BLaER1 (cell line): ENCODE data around the gene SLC25A36.
"Not testable (repeated sequence)": the region's sequence is repeated elsewhere in the genome, so short reads cannot be mapped to it uniquely, and the experiment has no call there.

Experiments
- H3K27ac ChIP-seq: shearing (Covaris generic); formaldehyde crosslinking; 2 replicates; pipeline ENCODE4 v1.8.1; 2022
- H3K27me3 ChIP-seq: shearing (Covaris generic); formaldehyde crosslinking; 2 replicates; pipeline ENCODE4 v1.8.1; 2022
- H3K36me3 ChIP-seq: shearing (Covaris generic); formaldehyde crosslinking; 2 replicates; pipeline ENCODE4 v1.8.1; 2022
- H3K4me1 ChIP-seq: shearing (Covaris generic); formaldehyde crosslinking; 2 replicates; pipeline ENCODE4 v1.8.1; 2022
- H3K4me2 ChIP-seq: shearing (Covaris generic); formaldehyde crosslinking; 2 replicates; pipeline ENCODE4 v1.8.1; 2022
- H3K4me3 ChIP-seq: shearing (Covaris generic); formaldehyde crosslinking; 2 replicates; pipeline ENCODE4 v1.8.1; 2022
- H3K9ac ChIP-seq: shearing (Covaris generic); formaldehyde crosslinking; 2 replicates; pipeline ENCODE4 v1.8.1; 2022
- H3K9me3 ChIP-seq: shearing (Covaris generic); formaldehyde crosslinking; 2 replicates; pipeline ENCODE4 v1.8.1; 2022
- H4K20me1 ChIP-seq: shearing (Covaris generic); formaldehyde crosslinking; 2 replicates; pipeline ENCODE4 v1.8.1; 2022
- Cebpa-rat ChIP-seq: shearing (Covaris generic); IDR thresholded peaks from 2 replicates; pipeline ENCODE4 v1.8.1; 2022

The SLC25A36 gene

GRCh38 chr3:140994316-140994715 is 52.7 kb downstream of the SLC25A36 start:
- no peak for TF ChIP-seq Cebpa-rat

GRCh38 chr3:140994861-140995260 is 53.2 kb downstream of the SLC25A36 start:
- not testable (repeated sequence) for H3K4me1 ChIP-seq, H3K27ac ChIP-seq, H3K4me3 ChIP-seq, H3K4me2 ChIP-seq, H3K36me3 ChIP-seq, H3K9ac ChIP-seq, H4K20me1 ChIP-seq, H3K27me3 ChIP-seq, H3K9me3 ChIP-seq

More at GRCh38 chr3:140994316-140994715, 52.7 kb downstream of the SLC25A36 start:
- Histone ChIP-seq H3K4me3 (no peak overlapping the region), H3K4me1 (no peaks in the 10 kb centered on the region), H3K36me3 (no peaks in the 10 kb centered on the region), H3K9ac (no peak overlapping the region), H3K27me3 (no peaks in the 10 kb centered on the region), H3K9me3 (peaks cover 7% of the 10 kb centered on the region; the same call in 1 of the 2 replicates), H4K20me1 (no peaks in the 10 kb centered on the region), H3K27ac (no peak overlapping the region), H3K4me2 (no peak overlapping the region)

GRCh38 chr3:140995881-140996280 is 54.2 kb downstream of the SLC25A36 start:
- no peaks in the 10 kb centered on the region for H3K36me3 ChIP-seq
- no peak overlapping the region for H3K27ac ChIP-seq
- H3K27me3 ChIP-seq = no peaks in the 10 kb centered on the region
- TF ChIP-seq Cebpa-rat = no peak
- H3K9me3 ChIP-seq = peaks cover 7% of the 10 kb centered on the region; the same call in 1 of the 2 replicates
- H4K20me1 ChIP-seq = no peaks in the 10 kb centered on the region
- H3K4me3 ChIP-seq = no peak overlapping the region
- H3K9ac ChIP-seq = no peak overlapping the region
- H3K4me1 ChIP-seq = no peaks in the 10 kb centered on the region
- H3K4me2 ChIP-seq = no peak overlapping the region

GRCh38 chr3:141000027-141000663 is 58.5 kb downstream of the SLC25A36 start:
- H4K20me1 ChIP-seq = no peaks in the 10 kb centered on the region
- no peak for TF ChIP-seq Cebpa-rat
- peaks cover 7% of the 10 kb centered on the region; the same call in 1 of the 2 replicates for H3K9me3 ChIP-seq
- H3K9ac ChIP-seq = no peak overlapping the region
- H3K27me3 ChIP-seq = no peaks in the 10 kb centered on the region
- H3K27ac ChIP-seq = no peak overlapping the region
- H3K4me1 ChIP-seq = no peaks in the 10 kb centered on the region
- H3K36me3 ChIP-seq = no peaks in the 10 kb centered on the region
- H3K4me3 ChIP-seq = no peak overlapping the region
- H3K4me2 ChIP-seq = no peak overlapping the region

- Histone ChIP-seq H3K27ac (no peak overlapping the region), H3K27me3 (no peaks in the 10 kb centered on the region), H3K9ac (no peak overlapping the region), H3K4me3 (no peak overlapping the region), H3K4me2 (no peak overlapping the region), H3K9me3 (peaks cover 7% of the 10 kb centered on the region; the same call in 1 of the 2 replicates), H4K20me1 (no peaks in the 10 kb centered on the region), H3K4me1 (no peaks in the 10 kb centered on the region), H3K36me3 (no peaks in the 10 kb centered on the region)
- TF ChIP-seq Cebpa-rat = no peak
Observed at GRCh38 chr3:141000686-141001085, 59.0 kb downstream of the SLC25A36 start.

- H3K9ac ChIP-seq = no peak overlapping the region
- H3K27me3 ChIP-seq = no peaks in the 10 kb centered on the region
- no peaks in the 10 kb centered on the region for H3K4me1 ChIP-seq
- no peak overlapping the region for H3K27ac ChIP-seq
- no peak overlapping the region for H3K4me3 ChIP-seq
- no peaks in the 10 kb centered on the region for H3K9me3 ChIP-seq
- no peak for TF ChIP-seq Cebpa-rat
- no peak overlapping the region for H3K4me2 ChIP-seq
- no peaks in the 10 kb centered on the region for H4K20me1 ChIP-seq
- no peaks in the 10 kb centered on the region for H3K36me3 ChIP-seq
Observed at GRCh38 chr3:141006344-141006743, 64.7 kb downstream of the SLC25A36 start.

GRCh38 chr3:141009496-141009895 is 67.9 kb downstream of the SLC25A36 start:
- H3K4me2 ChIP-seq = no peak overlapping the region
- no peak for TF ChIP-seq Cebpa-rat
- H3K27me3 ChIP-seq = no peaks in the 10 kb centered on the region
- no peaks in the 10 kb centered on the region for H3K36me3 ChIP-seq
- no peaks in the 10 kb centered on the region for H4K20me1 ChIP-seq
- no peak overlapping the region for H3K9ac ChIP-seq
- no peak overlapping the region for H3K27ac ChIP-seq
- H3K4me3 ChIP-seq = no peak overlapping the region
- H3K9me3 ChIP-seq = no peaks in the 10 kb centered on the region
- no peaks in the 10 kb centered on the region for H3K4me1 ChIP-seq

GRCh38 chr3:141011232-141011996 is 69.8 kb downstream of the SLC25A36 start:
- no peaks in the 10 kb centered on the region for H3K9me3 ChIP-seq
- no peak overlapping the region for H3K4me2 ChIP-seq
- H3K4me1 ChIP-seq = no peaks in the 10 kb centered on the region
- no peaks in the 10 kb centered on the region for H3K36me3 ChIP-seq
- no peaks in the 10 kb centered on the region for H4K20me1 ChIP-seq
- H3K9ac ChIP-seq = no peak overlapping the region
- no peak overlapping the region for H3K4me3 ChIP-seq
- H3K27ac ChIP-seq = no peak overlapping the region
- TF ChIP-seq Cebpa-rat = no peak
- no peaks in the 10 kb centered on the region for H3K27me3 ChIP-seq

- no peak for TF ChIP-seq Cebpa-rat
- Histone ChIP-seq H3K9me3 (0 out of 2 replicates have a peak, but pooled peaks cover under 1% of the 10 kb centered on the region), H3K27me3 (no peaks in the 10 kb centered on the region), H3K4me1 (no peaks in the 10 kb centered on the region), H3K36me3 (no peaks in the 10 kb centered on the region), H3K4me3 (no peak overlapping the region), H3K27ac (no peak overlapping the region), H4K20me1 (no peaks in the 10 kb centered on the region), H3K9ac (no peak overlapping the region), H3K4me2 (no peak overlapping the region)
Observed at GRCh38 chr3:141011997-141012262, 70.3 kb downstream of the SLC25A36 start.

- no peak for TF ChIP-seq Cebpa-rat
- Histone ChIP-seq H3K9me3 (0 out of 2 replicates have a peak, but pooled peaks cover 5% of the 10 kb centered on the region), H3K27ac (no peak overlapping the region), H3K4me2 (no peak overlapping the region), H3K4me3 (no peak overlapping the region), H3K36me3 (no peaks in the 10 kb centered on the region), H4K20me1 (no peaks in the 10 kb centered on the region), H3K9ac (no peak overlapping the region), H3K27me3 (no peaks in the 10 kb centered on the region), H3K4me1 (no peaks in the 10 kb centered on the region)
Observed at GRCh38 chr3:141012571-141012970, 70.9 kb downstream of the SLC25A36 start.
